Activated T-helper 1 cell treated with anti-CD3 and anti-CD28 coated beads, Interleukin-2, amount 50 U/mL, for 16 hours (primary cell): ENCODE results near the gene ANKRD26.

Source experiments
- DNase-seq, 2 donors: peaks; one replicate each; pipeline ENCODE4 v3.0.0-alpha.2; 2020; ENCODE audit warnings: low read depth in 1 of 2, low spot score in 1 of 2

The ANKRD26 gene

GRCh38 chr10:27020243-27020642 is 80.1 kb downstream of the ANKRD26 start:
- no peak for DNase-seq

- no peak for DNase-seq
Measured at GRCh38 chr10:27019827-27020226, 80.5 kb downstream of the ANKRD26 start.

- no peak for DNase-seq
Measured at GRCh38 chr10:26997610-26998009, 102.7 kb downstream of the ANKRD26 start.

- no peak for DNase-seq
Measured at GRCh38 chr10:26994743-26995142, 105.6 kb downstream of the ANKRD26 start.

- DNase-seq, result no peak
Measured at GRCh38 chr10:26987851-26988250, 112.4 kb downstream of the ANKRD26 start.

- no peak for DNase-seq
Measured at GRCh38 chr10:26983156-26983555, 117.1 kb downstream of the ANKRD26 start.

GRCh38 chr10:26982058-26982457 is 118.2 kb downstream of the ANKRD26 start:
- DNase-seq, result no peak

- no peak for DNase-seq
Measured at GRCh38 chr10:26981232-26981824, 119.0 kb downstream of the ANKRD26 start.

- no peak for DNase-seq
Measured at GRCh38 chr10:26978519-26978918, 121.8 kb downstream of the ANKRD26 start.

- no peak for DNase-seq
Measured at GRCh38 chr10:26977635-26978034, 122.7 kb downstream of the ANKRD26 start.

GRCh38 chr10:26970667-26971066 is 129.6 kb downstream of the ANKRD26 start:
- DNase-seq, result no peak

- DNase-seq, result no peak
Measured at GRCh38 chr10:26969145-26969926, 131.0 kb downstream of the ANKRD26 start.

- no peak for DNase-seq
Measured at GRCh38 chr10:26962835-26963234, 137.5 kb downstream of the ANKRD26 start.

GRCh38 chr10:26960308-26960707 is 140.0 kb downstream of the ANKRD26 start:
- no peak for DNase-seq

- DNase-seq, result no peak
Measured at GRCh38 chr10:26959841-26960240, 140.5 kb downstream of the ANKRD26 start.
